BJ (cell line): ENCODE measurements around the gene SMARCE1. TPM values are rescaled to one million over a fixed set of nuclear protein-coding genes. Genes with fewer than 3 reads are reported as not detected.
"Not testable (repeated sequence)": the region's sequence is repeated elsewhere in the genome, so short reads cannot be mapped to it uniquely, and the experiment has no call there.

Experiments used
- CTCF ChIA-PET: fragments of 350-600 bp; formaldehyde crosslinking; extraction: SDS; loops from one replicate; lab custom pipeline; 2021; ENCODE audit warnings: antibody characterized with exemption, inconsistent platforms; lab: Yijun Ruan, JAX
- POLR2A ChIA-PET: fragments of 300-600 bp; sonication (Branson Sonifier 250); formaldehyde crosslinking; extraction: SDS; loops from one replicate; lab custom pipeline; 2021; ENCODE audit warnings: antibody characterized with exemption; lab: Charles Lee
- DNase-seq: peaks from one replicate; pipeline ENCODE4 v3.0.0-alpha.2; 2011; ENCODE audit warnings: low read depth
- H3K27me3 ChIP-seq: 2 replicates; pipeline ENCODE4 v1.6.0; 2011; ENCODE audit warnings: low read length; ENCODE audit not compliant: control insufficient read depth, insufficient read depth
- H3K36me3 ChIP-seq: 2 replicates; pipeline ENCODE4 v1.5.1; 2011; ENCODE audit warnings: low read length; ENCODE audit not compliant: control insufficient read depth, insufficient read depth
- H3K4me3 ChIP-seq: 2 replicates; pipeline ENCODE4 v1.5.1; 2011; ENCODE audit warnings: low read depth, mild to moderate bottlenecking, control low read depth, low read length
- polyA plus RNA-seq: library from polyadenylated mRNA; depleted of rRNA; stranded (reverse); fragments of >200 nt; gene quantifications from 2 replicates; pipeline ENCODE4 v1.2.3, GENCODE V29; 2011
- TF ChIP-seq, protein P1 (sequence below): IDR thresholded peaks from 2 replicates; pipeline ENCODE4 v1.5.1; 2011; ENCODE audit warnings: low read depth, mild to moderate bottlenecking, control low read depth, inconsistent platforms, low read length, moderate library complexity; ENCODE audit not compliant: insufficient read depth

The SMARCE1 gene
- polyA plus RNA-seq, 1 experiment, result 54.6 TPM

DNA sequence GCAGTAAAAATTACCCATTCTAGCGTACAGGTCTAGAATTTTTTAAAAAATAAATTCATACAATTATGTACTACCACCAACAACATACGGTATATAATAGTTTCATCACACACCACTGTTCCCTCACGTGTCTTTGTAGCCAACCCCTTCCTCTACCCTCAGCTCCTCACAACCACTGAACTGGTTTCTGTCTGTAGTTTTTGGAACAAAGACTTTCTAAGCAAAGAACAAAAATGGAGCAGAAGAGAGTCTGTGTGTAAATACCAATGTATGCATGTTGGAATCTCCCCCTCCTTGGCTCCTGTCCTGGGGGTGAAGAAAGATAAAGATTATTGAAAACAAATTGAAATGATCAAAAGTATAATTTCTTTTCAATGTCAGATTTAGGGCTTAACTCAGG is 50.5 kb downstream of the SMARCE1 start:
- CTCF ChIA-PET, result interaction anchor here (1.2 kb wide), 1 partner anchor 1069 kb away, joined by 3 read pairs; no protein-coding TSS in a partner anchor
- POLR2A ChIA-PET, result no interaction called here
- DNase-seq, result no peak
- Histone ChIP-seq H3K4me3 (no peak overlapping the region), H3K27me3 (peaks cover 7% of the 10 kb centered on the region), H3K36me3 (no peaks in the 10 kb centered on the region)
- TF ChIP-seq, protein P1, sequence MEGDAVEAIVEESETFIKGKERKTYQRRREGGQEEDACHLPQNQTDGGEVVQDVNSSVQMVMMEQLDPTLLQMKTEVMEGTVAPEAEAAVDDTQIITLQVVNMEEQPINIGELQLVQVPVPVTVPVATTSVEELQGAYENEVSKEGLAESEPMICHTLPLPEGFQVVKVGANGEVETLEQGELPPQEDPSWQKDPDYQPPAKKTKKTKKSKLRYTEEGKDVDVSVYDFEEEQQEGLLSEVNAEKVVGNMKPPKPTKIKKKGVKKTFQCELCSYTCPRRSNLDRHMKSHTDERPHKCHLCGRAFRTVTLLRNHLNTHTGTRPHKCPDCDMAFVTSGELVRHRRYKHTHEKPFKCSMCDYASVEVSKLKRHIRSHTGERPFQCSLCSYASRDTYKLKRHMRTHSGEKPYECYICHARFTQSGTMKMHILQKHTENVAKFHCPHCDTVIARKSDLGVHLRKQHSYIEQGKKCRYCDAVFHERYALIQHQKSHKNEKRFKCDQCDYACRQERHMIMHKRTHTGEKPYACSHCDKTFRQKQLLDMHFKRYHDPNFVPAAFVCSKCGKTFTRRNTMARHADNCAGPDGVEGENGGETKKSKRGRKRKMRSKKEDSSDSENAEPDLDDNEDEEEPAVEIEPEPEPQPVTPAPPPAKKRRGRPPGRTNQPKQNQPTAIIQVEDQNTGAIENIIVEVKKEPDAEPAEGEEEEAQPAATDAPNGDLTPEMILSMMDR, result no peak

DNA sequence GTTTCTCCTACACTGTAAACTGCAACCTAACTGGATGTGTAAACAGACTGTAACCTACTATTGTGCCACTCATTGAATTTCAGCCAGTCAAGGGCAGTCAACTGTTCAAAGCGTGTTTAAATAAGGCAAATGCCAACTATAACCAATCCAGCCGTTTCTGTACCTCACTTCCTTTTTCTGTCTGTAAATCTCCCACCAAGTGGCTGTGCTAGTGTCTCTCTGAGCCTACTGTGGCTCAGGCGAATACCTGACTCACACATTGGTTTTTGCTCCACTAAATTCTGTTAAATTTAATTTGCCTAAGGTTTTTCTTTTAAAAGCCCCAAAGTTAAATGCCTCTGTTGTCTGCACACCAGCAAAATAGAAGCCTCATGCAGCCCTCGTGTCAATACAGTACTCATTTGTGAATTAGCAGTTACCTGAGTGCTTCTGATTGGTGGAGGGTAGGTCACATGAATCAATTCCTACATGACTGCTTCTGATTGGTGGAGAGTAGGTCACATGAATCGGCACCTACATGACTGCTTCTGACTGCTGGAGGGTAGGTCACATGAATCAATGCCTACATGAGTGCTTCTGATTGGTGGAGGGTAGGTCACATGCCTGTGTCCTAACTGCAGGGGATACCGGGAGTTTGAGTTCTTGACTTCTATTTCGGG is 51.2 kb downstream of the SMARCE1 start:
- POLR2A ChIA-PET, result no interaction called here
- no peaks in the 10 kb centered on the region for H3K36me3 ChIP-seq
- no peak for DNase-seq
- TF ChIP-seq, protein P1, result no peak
- CTCF ChIA-PET, result interaction anchor here (1.2 kb wide), 1 partner anchor 1069 kb away, joined by 3 read pairs; no protein-coding TSS in a partner anchor
- peaks cover 7% of the 10 kb centered on the region for H3K27me3 ChIP-seq
- H3K4me3 ChIP-seq, result no peak overlapping the region

DNA sequence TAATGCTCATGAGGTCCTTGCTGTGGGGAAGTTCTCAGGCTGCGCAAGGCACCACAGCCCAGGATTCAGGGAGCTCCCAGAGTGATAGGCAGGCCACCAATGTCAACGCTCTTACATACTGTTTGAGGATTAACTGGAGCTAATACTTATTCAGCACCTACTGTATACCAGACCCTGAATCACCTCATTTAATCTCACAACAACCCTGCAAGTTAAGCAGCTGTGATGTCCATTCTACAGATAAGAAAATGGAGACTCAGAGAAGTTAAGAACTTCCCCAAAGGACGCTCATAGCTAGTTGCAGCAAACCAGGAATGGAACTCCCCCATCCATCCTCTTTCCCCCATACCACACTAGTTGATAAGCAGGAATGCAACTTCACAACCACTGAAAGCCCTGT is 56.9 kb downstream of the SMARCE1 start:
- H3K4me3 ChIP-seq, result no peak overlapping the region
- H3K36me3 ChIP-seq, result no peaks in the 10 kb centered on the region
- POLR2A ChIA-PET, result no interaction called here
- CTCF ChIA-PET, result interaction anchor here (0.6 to 1.5 kb wide), 5 partner anchors 14 to 204 kb away, joined by 3 to 5 read pairs (median 3); no protein-coding TSS in a partner anchor
- TF ChIP-seq, protein P1, result no peak
- H3K27me3 ChIP-seq, result peaks cover 7% of the 10 kb centered on the region
- DNase-seq, result no peak

DNA sequence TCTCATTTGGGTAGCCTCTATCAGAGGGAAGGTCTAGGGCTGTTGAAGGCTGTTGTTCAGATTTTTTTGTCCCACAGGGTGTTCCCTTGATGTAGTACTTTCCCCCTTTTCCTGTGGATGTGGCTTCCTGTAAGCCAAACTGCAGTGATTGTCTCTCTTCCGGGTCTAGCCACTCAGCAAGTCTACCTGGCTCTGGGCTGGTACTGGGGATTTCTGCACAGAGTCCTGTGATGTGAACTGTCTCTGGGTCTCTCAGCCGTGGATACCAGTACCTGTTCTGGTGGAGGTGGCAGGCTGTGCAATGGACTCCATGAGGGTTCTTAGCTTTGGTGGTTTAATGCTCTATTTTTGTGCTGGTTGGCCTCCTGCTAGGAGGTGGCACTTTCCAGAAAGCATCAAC is 59.1 kb downstream of the SMARCE1 start:
- DNase-seq, result no peak
- ChIA-PET POLR2A (no interaction called here), CTCF (no interaction called here)
- peaks cover 6% of the 10 kb centered on the region for H3K27me3 ChIP-seq
- no peaks in the 10 kb centered on the region for H3K36me3 ChIP-seq
- no peak overlapping the region for H3K4me3 ChIP-seq
- TF ChIP-seq, protein P1, result no peak

DNA sequence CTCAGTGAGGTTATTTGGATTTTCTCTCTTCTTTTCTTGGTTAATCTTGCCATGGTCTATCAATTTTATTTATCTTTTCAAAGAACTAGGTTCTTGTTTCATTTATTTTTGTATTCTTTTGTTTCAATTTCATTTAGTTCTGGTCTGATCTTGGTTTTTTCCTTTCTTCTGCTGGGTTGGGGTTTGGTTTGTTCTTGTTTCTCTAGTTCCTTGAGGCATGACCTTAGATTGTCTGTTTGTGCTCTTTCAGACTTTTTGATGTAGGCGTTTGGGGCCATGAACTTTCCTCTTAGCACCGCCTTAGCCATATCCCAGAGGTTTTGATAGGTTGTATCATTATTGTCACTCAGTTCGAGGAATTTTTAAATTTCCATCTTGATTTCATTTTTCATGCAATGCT is 61.4 kb downstream of the SMARCE1 start:
- H3K36me3 ChIP-seq, DNase-seq, H3K27me3 ChIP-seq, POLR2A ChIA-PET, H3K4me3 ChIP-seq: not testable (repeated sequence)
- CTCF ChIA-PET, result interaction anchor here (0.9 kb wide), 1 partner anchor 15 kb away, joined by 3 read pairs; no protein-coding TSS in a partner anchor

DNA sequence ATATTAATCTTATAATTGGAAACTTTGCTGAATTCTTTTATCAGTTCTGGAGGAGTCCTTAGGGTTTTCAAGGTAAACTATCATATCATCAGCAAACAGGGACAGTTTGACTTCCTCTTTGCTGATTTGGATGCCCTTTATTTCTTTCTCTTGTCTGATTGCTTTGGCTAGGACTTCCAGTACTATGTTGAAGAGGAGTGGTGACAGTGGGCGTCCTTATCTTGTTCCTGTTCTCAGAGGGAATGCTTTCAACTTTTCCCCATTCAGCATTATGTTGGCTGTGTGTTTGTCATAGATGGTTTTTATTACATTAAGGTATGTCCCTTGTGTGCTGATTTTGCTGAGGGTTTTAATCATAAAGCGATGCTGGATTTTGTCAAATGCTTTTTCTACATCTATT is 62.7 kb downstream of the SMARCE1 start:
- CTCF ChIA-PET, POLR2A ChIA-PET, H3K36me3 ChIP-seq, H3K4me3 ChIP-seq, DNase-seq, H3K27me3 ChIP-seq: not testable (repeated sequence)
